A673 (cell line): ENCODE measurements around the gene FAM227B. TPM values are rescaled to one million over a fixed set of nuclear protein-coding genes. Genes with fewer than 3 reads are reported as not detected.

ENCODE experiments used
- BruUV-seq: library from RNA; stranded (reverse); fragments of 400-500 nt; replicated peaks from 2 replicates; lab custom pipeline; 2021; lab: Mats Ljungman, UMichigan
- CTCF ChIA-PET: fragments of 300-600 bp; sonication (Branson Sonifier 250); formaldehyde crosslinking; loops from one replicate; lab custom pipeline; 2022; ENCODE audit warnings: antibody characterized with exemption; lab: Charles Lee
- POLR2A ChIA-PET: fragments of 300-600 bp; sonication (Branson Sonifier 250); formaldehyde crosslinking; loops from one replicate; lab custom pipeline; 2022; ENCODE audit warnings: antibody characterized with exemption; ENCODE audit not compliant: low non-redundant PET; lab: Charles Lee
- DNase-seq: peaks from one replicate; pipeline ENCODE4 v3.0.0-alpha.2; 2015; ENCODE audit warnings: low spot score
- H3K27ac ChIP-seq: fragments of 200-600 bp; sonication (generic); 2 replicates; pipeline ENCODE4 v1.5.1; 2016; ENCODE audit warnings: mixed run types, low read depth, mild to moderate bottlenecking, mixed read lengths, antibody characterized with exemption, low read length; ENCODE audit not compliant: poor library complexity, severe bottlenecking
- H3K27me3 ChIP-seq: fragments of 200-600 bp; sonication (generic); replicated peaks from 2 replicates; pipeline ENCODE4 v1.6.1; 2017; ENCODE audit warnings: mixed run types, low read depth, mild to moderate bottlenecking, mixed read lengths, antibody characterized with exemption, low read length; ENCODE audit not compliant: insufficient read depth, poor library complexity
- H3K36me3 ChIP-seq: fragments of 200-600 bp; sonication (generic); 2 replicates; pipeline ENCODE4 v1.6.1; 2016; ENCODE audit warnings: mixed run types, mild to moderate bottlenecking, mixed read lengths, antibody characterized with exemption, low read length; ENCODE audit not compliant: insufficient read depth, poor library complexity, severe bottlenecking
- H3K4me1 ChIP-seq: fragments of 200-600 bp; sonication (generic); 2 replicates; pipeline ENCODE4 v1.6.1; 2017; ENCODE audit warnings: mixed run types, mild to moderate bottlenecking, mixed read lengths, antibody characterized with exemption, low read length; ENCODE audit not compliant: insufficient read depth, poor library complexity, severe bottlenecking
- H3K4me3 ChIP-seq: fragments of 200-600 bp; sonication (generic); 2 replicates; pipeline ENCODE4 v1.5.1; 2016; ENCODE audit warnings: low read depth, mixed run types, mild to moderate bottlenecking, mixed read lengths, low read length; ENCODE audit not compliant: poor library complexity, severe bottlenecking
- H3K9me3 ChIP-seq: fragments of 200-600 bp; sonication (generic); 2 replicates; pipeline ENCODE4 v1.6.1; 2016; ENCODE audit warnings: mixed run types, low read depth, mild to moderate bottlenecking, mixed read lengths, antibody characterized with exemption, low read length; ENCODE audit not compliant: poor library complexity, severe bottlenecking
- CTCF ChIP-seq: fragments of 300-800, 200-600 bp; sonication (generic); conservative IDR thresholded peaks from 2 replicates; pipeline ENCODE4 v1.5.1; 2017; ENCODE audit warnings: low read depth, mild to moderate bottlenecking, antibody characterized with exemption, low read length, moderate library complexity, mixed read lengths
- EZH2 ChIP-seq: fragments of 200-600 bp; sonication (generic); IDR thresholded peaks from 2 replicates; pipeline ENCODE4 v1.6.1; 2017; ENCODE audit warnings: borderline replicate concordance, low read depth, mild to moderate bottlenecking, mixed read lengths, antibody characterized with exemption, low read length; ENCODE audit not compliant: poor library complexity, severe bottlenecking
- intact Hi-C: fragments of 100-400 bp; cut with micrococcal nuclease; formaldehyde crosslinking; loops from one replicate; pipeline ENCODE4 v1.10.0; 2022; ENCODE audit not compliant: unreplicated experiment
- total RNA-seq: library from RNA; stranded (reverse); gene quantifications from 2 replicates; pipeline ENCODE4 v1.2.3, GENCODE V29; 2021

The FAM227B gene
- total RNA-seq, 1 experiment from 2014 or later: 2.3 TPM

DNA sequence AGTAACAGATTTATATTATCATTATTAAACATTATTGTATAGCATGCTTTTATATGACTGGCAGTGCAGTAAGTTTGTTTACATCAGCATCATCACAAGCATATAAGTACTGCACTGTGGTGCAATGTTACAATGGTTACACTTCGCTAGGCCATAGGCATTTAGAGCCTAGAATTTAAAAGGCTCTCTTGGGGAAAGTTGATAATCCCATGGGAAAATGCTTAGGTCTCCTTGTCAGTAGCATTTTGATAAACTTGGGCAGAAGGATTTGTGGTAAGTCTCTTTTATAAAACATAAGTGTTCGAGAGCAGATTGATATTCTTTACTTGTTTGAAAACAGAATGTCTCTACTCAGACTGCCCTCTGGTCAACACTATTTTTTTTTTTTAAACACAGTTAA, 7.8 kb upstream of the FAM227B start:
- BruUV-seq: no TSS peak
- ChIA-PET CTCF (no interaction called here), POLR2A (no interaction called here)
- H3K36me3 ChIP-seq: peaks cover 17% of the 10 kb centered on the region
- TF ChIP-seq CTCF (no peak), EZH2 (no peak)
- no peak overlapping the region for H3K4me3 ChIP-seq
- peak; percentile 2 for DNase-seq
- H3K27ac ChIP-seq: no peak overlapping the region
- intact Hi-C loops: loop anchor here (10.0 kb wide), 1 partner anchor 56 kb away; no protein-coding TSS in a partner anchor
- no peaks in the 10 kb centered on the region for H3K4me1 ChIP-seq
- no peaks in the 10 kb centered on the region for H3K27me3 ChIP-seq
- H3K9me3 ChIP-seq: peaks cover 6% of the 10 kb centered on the region

GRCh38 chr15:49627407-49627877, 6.8 kb upstream of the FAM227B start:
- H3K36me3 ChIP-seq: peaks cover 17% of the 10 kb centered on the region
- intact Hi-C loops: loop anchor here (10.0 kb wide), 1 partner anchor 57 kb away; no protein-coding TSS in a partner anchor
- H3K4me1 ChIP-seq: peaks cover under 1% of the 10 kb centered on the region
- H3K27ac ChIP-seq: no peak overlapping the region
- TF ChIP-seq EZH2 (no peak), CTCF (no peak)
- CTCF ChIA-PET: no interaction called here
- POLR2A ChIA-PET: no interaction called here
- no TSS peak for BruUV-seq
- DNase-seq: no peak
- H3K9me3 ChIP-seq: peaks cover 6% of the 10 kb centered on the region
- H3K4me3 ChIP-seq: no peak overlapping the region
- no peaks in the 10 kb centered on the region for H3K27me3 ChIP-seq

GRCh38 chr15:49625460-49626036, 4.9 kb upstream of the FAM227B start:
- Histone ChIP-seq H3K27me3 (no peaks in the 10 kb centered on the region), H3K9me3 (peaks cover 6% of the 10 kb centered on the region), H3K4me1 (peaks cover 8% of the 10 kb centered on the region), H3K36me3 (peaks cover 17% of the 10 kb centered on the region), H3K27ac (no peak overlapping the region), H3K4me3 (no peak overlapping the region)
- no peak for DNase-seq
- TF ChIP-seq EZH2: no peak
- no peak for TF ChIP-seq CTCF
- CTCF ChIA-PET: no interaction called here
- BruUV-seq: no TSS peak
- intact Hi-C loops: loop anchor here (10.0 kb wide), 1 partner anchor 59 kb away; no protein-coding TSS in a partner anchor
- POLR2A ChIA-PET: no interaction called here
